HCT116 (cell line): Measurements from ENCODE around the gene GFI1. TPM values are rescaled to one million over a fixed set of nuclear protein-coding genes. Genes with fewer than 3 reads are reported as not detected.

ENCODE experiments used
- ATAC-seq: fragments of 200-7000 bp; cut with Tn5 transposase; 2 replicates; pipeline ENCODE4 v1.9.1; 2020; ENCODE audit warnings: mild to moderate bottlenecking, moderate library complexity
- BruUV-seq: library from RNA; stranded (reverse); fragments of 400-500 nt; replicated peaks from 2 replicates; lab custom pipeline; 2021; lab: Mats Ljungman, UMichigan
- CTCF ChIA-PET: fragments of 300-600 bp; sonication (Branson Sonifier 250); formaldehyde crosslinking; loops from one replicate; lab custom pipeline; 2021; ENCODE audit warnings: antibody characterized with exemption; lab: Charles Lee
- POLR2A ChIA-PET: fragments of 300-600, 350-600 bp; sonication (Branson Sonifier 250); formaldehyde crosslinking; loops from one replicate; lab custom pipeline; 2021; ENCODE audit warnings: antibody characterized with exemption; lab: Charles Lee
- RAD21 ChIA-PET, 2 experiments: fragments of 300-600 bp; sonication (Branson Sonifier 250); formaldehyde crosslinking; loops; one replicate each; lab custom pipeline; 2023; ENCODE audit warnings: low total read pairs in 2 of 2; ENCODE audit not compliant: uncharacterized antibody in 2 of 2, unreplicated experiment in 2 of 2, low non-redundant PET in 1 of 2; lab: Charles Lee
- DNase-seq: peaks from one replicate; pipeline ENCODE4 v3.0.0-alpha.2; 2010; ENCODE audit warnings: low read depth, low spot score
- H2AFZ ChIP-seq: fragments of 200-600 bp; shearing (Covaris generic), sonication (generic); 2 replicates; pipeline ENCODE4 v1.6.1; 2017; ENCODE audit warnings: low read depth, mixed run types, mixed read lengths, antibody characterized with exemption, low read length; ENCODE audit not compliant: poor library complexity, severe bottlenecking
- H3K27ac ChIP-seq: 2 replicates; pipeline ENCODE4 v1.5.1; 2012; ENCODE audit warnings: low read depth, low read length
- H3K27me3 ChIP-seq: fragments of 200-600 bp; sonication (generic); 2 replicates; pipeline ENCODE4 v1.6.1; 2016; ENCODE audit warnings: mixed run types, low read length, mixed read lengths; ENCODE audit not compliant: insufficient read depth
- H3K36me3 ChIP-seq, 2 experiments: fragments of 200-500 bp in 1 of 2; fragments of 200-600 bp in 1 of 2; sonication (Bioruptor generic) in 1 of 2; sonication (generic) in 1 of 2; 2 replicates each; pipeline versions ENCODE4 v1.5.1 to v1.6.1; 2014 to 2016; ENCODE audit warnings: low read length in 2 of 2, inconsistent platforms in 1 of 2, mixed read lengths in 1 of 2, mixed run types in 1 of 2; ENCODE audit not compliant: insufficient read depth in 2 of 2, control insufficient read depth in 1 of 2
- H3K4me1 ChIP-seq, 2 experiments: fragments of 200-600 bp in 1 of 2; sonication (generic) in 1 of 2; 2 replicates each; pipeline versions ENCODE4 v1.5.1 to v1.6.1; 2012 to 2017; ENCODE audit warnings: low read length in 2 of 2, inconsistent platforms in 1 of 2, mild to moderate bottlenecking in 1 of 2, mixed read lengths in 1 of 2, mixed run types in 1 of 2, moderate library complexity in 1 of 2; ENCODE audit not compliant: insufficient read depth in 2 of 2, control insufficient read depth in 1 of 2
- H3K4me2 ChIP-seq: fragments of 200-600 bp; sonication (generic); 2 replicates; pipeline ENCODE4 v1.6.1; 2017; ENCODE audit warnings: mixed run types, low read length, mixed read lengths
- H3K4me3 ChIP-seq, 2 experiments: fragments of 200-600 bp in 1 of 2; sonication (generic) in 1 of 2; replicated peaks in 1 of 2; 2 replicates each; pipeline ENCODE4 v1.5.1; 2011 to 2016; ENCODE audit warnings: low read length in 2 of 2, control low read depth in 1 of 2, low read depth in 1 of 2, mild to moderate bottlenecking in 1 of 2, mixed read lengths in 1 of 2, mixed run types in 1 of 2
- H3K79me2 ChIP-seq: fragments of 200-600 bp; sonication (generic); 2 replicates; pipeline ENCODE4 v1.6.1; 2017; ENCODE audit warnings: mild to moderate bottlenecking, mixed run types, low read length, moderate library complexity, mixed read lengths; ENCODE audit not compliant: insufficient read depth
- H3K9ac ChIP-seq: fragments of 200-600 bp; sonication (generic); 2 replicates; pipeline ENCODE4 v1.6.1; 2016; ENCODE audit warnings: low read length, mixed read lengths
- H3K9me2 ChIP-seq: fragments of 200-600 bp; sonication (generic), shearing (Covaris generic); 2 replicates; pipeline ENCODE4 v1.6.1; 2017; ENCODE audit warnings: mixed run types, mild to moderate bottlenecking, moderate library complexity; ENCODE audit not compliant: insufficient read depth
- H3K9me3 ChIP-seq, 2 experiments: fragments of 200-500 bp in 1 of 2; fragments of 200-600 bp in 1 of 2; sonication (Bioruptor generic) in 1 of 2; sonication (generic) in 1 of 2; 2 replicates each; pipeline ENCODE4 v1.6.1; 2014 to 2017; ENCODE audit warnings: low read length in 2 of 2, mixed read lengths in 2 of 2, inconsistent platforms in 1 of 2, low read depth in 1 of 2, mild to moderate bottlenecking in 1 of 2, mixed run types in 1 of 2, moderate library complexity in 1 of 2; ENCODE audit not compliant: control insufficient read depth in 1 of 2, insufficient read depth in 1 of 2
- H4K20me1 ChIP-seq: fragments of 200-600 bp; sonication (generic), shearing (Covaris generic); 2 replicates; pipeline ENCODE4 v1.6.1; 2017; ENCODE audit warnings: mixed run types, mild to moderate bottlenecking, moderate library complexity; ENCODE audit not compliant: insufficient read depth
- CEBPB ChIP-seq: IDR thresholded peaks from 2 replicates; pipeline ENCODE4 v1.6.1; 2012; ENCODE audit warnings: low read depth
- CTCF ChIP-seq, 3 experiments: fragments of 200-600 bp in 1 of 3; sonication (generic) in 1 of 3; IDR thresholded peaks in 2 of 3; conservative IDR thresholded peaks in 1 of 3; 2 replicates each; pipeline ENCODE4 v1.5.1; 2012 to 2017; ENCODE audit warnings: low read depth in 2 of 3, low read length in 2 of 3, antibody characterized with exemption in 1 of 3, borderline replicate concordance in 1 of 3, control low read depth in 1 of 3, mild to moderate bottlenecking in 1 of 3, mixed read lengths in 1 of 3, mixed run types in 1 of 3, moderate library complexity in 1 of 3; ENCODE audit not compliant: insufficient read depth in 1 of 3
- EGR1 ChIP-seq: IDR thresholded peaks from 2 replicates; pipeline ENCODE4 v1.6.1; 2012; ENCODE audit warnings: low read depth
- ELF1 ChIP-seq: IDR thresholded peaks from 2 replicates; pipeline ENCODE4 v1.6.1; 2012; ENCODE audit warnings: low read depth, borderline replicate concordance
- EZH2phosphoT487 ChIP-seq: fragments of 200-600 bp; IDR thresholded peaks from 2 replicates; pipeline ENCODE4 v1.6.1; 2018; ENCODE audit warnings: antibody characterized with exemption, borderline replicate concordance
- FOSL1 ChIP-seq: IDR thresholded peaks from 2 replicates; pipeline ENCODE4 v1.6.1; 2012; ENCODE audit warnings: low read depth
- JUND ChIP-seq: IDR thresholded peaks from 2 replicates; pipeline ENCODE4 v1.6.1; 2012
- POLR2A ChIP-seq: IDR thresholded peaks from 2 replicates; pipeline ENCODE4 v1.7.0; 2011; ENCODE audit warnings: borderline replicate concordance; ENCODE audit not compliant: insufficient read depth, insufficient read length; ENCODE audit errors: extremely low read depth
- POLR2AphosphoS5 ChIP-seq: IDR thresholded peaks from 2 replicates; pipeline ENCODE4 v1.6.1; 2011; ENCODE audit warnings: mild to moderate bottlenecking, low read depth, low read length, moderate library complexity
- RAD21 ChIP-seq: IDR thresholded peaks from 2 replicates; pipeline ENCODE4 v1.6.1; 2012; ENCODE audit warnings: low read depth, mild to moderate bottlenecking
- SIN3A ChIP-seq: IDR thresholded peaks from 2 replicates; pipeline ENCODE4 v1.6.1; 2012; ENCODE audit warnings: low read depth
- SP1 ChIP-seq: IDR thresholded peaks from 2 replicates; pipeline ENCODE4 v1.6.1; 2012; ENCODE audit warnings: low read depth
- SRF ChIP-seq: IDR thresholded peaks from 2 replicates; pipeline ENCODE4 v1.6.1; 2012; ENCODE audit warnings: low read depth
- TCF7L2 ChIP-seq: IDR thresholded peaks from 2 replicates; pipeline ENCODE4 v1.7.0; 2011; ENCODE audit warnings: borderline replicate concordance, inconsistent platforms; ENCODE audit not compliant: insufficient read depth, insufficient read length; ENCODE audit errors: extremely low read depth
- ZNF274 ChIP-seq: fragments of 200-500 bp; sonication (Bioruptor generic); IDR thresholded peaks from 2 replicates; pipeline ENCODE4 v1.6.1; 2014; ENCODE audit warnings: mild to moderate bottlenecking, low read depth, low read length, inconsistent platforms
- intact Hi-C: fragments of 100-400 bp; cut with micrococcal nuclease; formaldehyde crosslinking; loops from 2 replicates; pipeline ENCODE4 v1.10.0; 2022
- total RNA-seq: library from RNA; stranded (reverse); gene quantifications from one replicate; pipeline ENCODE4 v1.2.1, GENCODE V29; 2021; ENCODE audit not compliant: unreplicated experiment
- TF ChIP-seq, protein P1 (sequence below): IDR thresholded peaks from 2 replicates; pipeline ENCODE4 v1.6.1; 2012; ENCODE audit warnings: low read depth

Gene GFI1
- total RNA-seq, 1 experiment from 2014 or later = 8.1 TPM

GRCh38 chr1:92475029-92475428 lies 11.7 kb downstream of the GFI1 start:
- no peak for DNase-seq
- no peaks in the 10 kb centered on the region for H3K4me1 ChIP-seq
- H4K20me1 ChIP-seq = no peaks in the 10 kb centered on the region
- no peaks in the 10 kb centered on the region for H3K27me3 ChIP-seq
- intact Hi-C loops = no loop called here
- no peak overlapping the region for H3K4me3 ChIP-seq
- ATAC-seq = no peak
- H3K9me3 ChIP-seq = no peaks in the 10 kb centered on the region
- H3K9me2 ChIP-seq = no peaks in the 10 kb centered on the region
- TF ChIP-seq CEBPB = no peak
- TF ChIP-seq TCF7L2 = no peak
- TF ChIP-seq ZNF274 = no peak
- TF ChIP-seq SP1 = no peak
- TF ChIP-seq EGR1 = no peak
- TF ChIP-seq POLR2AphosphoS5 = no peak
- TF ChIP-seq FOSL1 = no peak
- no peak overlapping the region for H2AFZ ChIP-seq
- H3K27ac ChIP-seq = no peak overlapping the region
- no peaks in the 10 kb centered on the region for H3K79me2 ChIP-seq
- no peak overlapping the region for H3K9ac ChIP-seq
- H3K4me2 ChIP-seq = no peak overlapping the region
- no TSS peak for BruUV-seq
- ChIA-PET POLR2A (no interaction called here), CTCF (interaction anchor here (1.5 kb wide), 1 partner anchor 10 kb away, joined by 3 read pairs; no protein-coding TSS in a partner anchor), RAD21 (no interaction called here)
- no peaks in the 10 kb centered on the region for H3K36me3 ChIP-seq

DNA sequence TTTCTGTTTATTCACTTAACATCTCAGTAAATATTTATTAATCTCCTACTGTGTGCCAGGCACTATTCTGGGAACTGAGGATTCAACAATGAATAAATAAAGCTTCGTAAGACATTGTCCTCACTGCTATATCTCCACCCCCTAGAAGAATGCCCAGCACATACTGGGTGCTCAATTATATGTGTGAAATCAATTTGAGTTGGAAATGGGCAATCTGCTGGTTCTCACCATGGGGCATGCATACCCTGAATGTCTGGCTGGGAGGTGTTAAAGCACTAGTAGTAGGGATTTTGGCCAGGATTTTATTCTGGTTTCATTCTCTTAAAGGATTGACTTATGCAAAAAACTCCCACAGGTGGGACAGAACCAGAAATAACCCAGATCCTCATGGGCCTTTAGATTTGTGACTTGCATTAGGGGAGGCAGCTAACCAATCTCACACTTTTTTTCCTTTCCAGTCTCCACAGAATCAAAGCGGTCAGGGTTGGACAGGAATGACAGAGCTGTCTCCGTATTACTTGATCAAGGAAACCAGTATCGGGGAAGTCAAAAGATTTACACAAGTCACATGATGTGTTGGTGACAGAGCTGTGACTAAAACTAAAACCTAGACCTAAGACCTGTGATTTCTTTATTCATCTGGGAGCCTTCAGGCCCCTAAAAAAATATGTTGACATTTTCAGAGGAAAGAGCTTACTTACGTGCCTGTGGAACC lies 12.8 kb downstream of the GFI1 start:
- Histone ChIP-seq H3K27me3 (no peaks in the 10 kb centered on the region), H3K4me2 (no peak overlapping the region), H3K27ac (no peak overlapping the region), H3K9ac (no peak overlapping the region), H3K79me2 (no peaks in the 10 kb centered on the region), H2AFZ (no peak overlapping the region), H4K20me1 (no peaks in the 10 kb centered on the region), H3K9me2 (no peaks in the 10 kb centered on the region), H3K36me3 (no peaks in the 10 kb centered on the region), H3K9me3 (no peaks in the 10 kb centered on the region), H3K4me3 (no peak overlapping the region), H3K4me1 (no peaks in the 10 kb centered on the region)
- ChIA-PET CTCF (interaction anchor here (1.5 to 2.0 kb wide), 2 partner anchors 11 kb away, joined by 3 to 5 read pairs; no protein-coding TSS in a partner anchor), POLR2A (no interaction called here), RAD21 (no interaction called here)
- ATAC-seq (no peak), DNase-seq (no peak)
- no TSS peak for BruUV-seq
- intact Hi-C loops = no loop called here
- no peak for TF ChIP-seq FOSL1
- TF ChIP-seq POLR2A = no peak
- TF ChIP-seq CTCF (IDR thresholded peaks at IDR 0.05 in 2 of 3, conservative IDR thresholded peaks at IDR 0.05 in 1 of 3; ENCODE audit: borderline replicate concordance in 1 of 3, insufficient read depth in 1 of 3, low read depth in 2 of 3, low read length in 2 of 3) = no peak
- TF ChIP-seq TCF7L2 = no peak
- TF ChIP-seq RAD21 = no peak
- TF ChIP-seq SIN3A = no peak
- no peak for TF ChIP-seq JUND
- TF ChIP-seq EZH2phosphoT487 = no peak
- TF ChIP-seq ELF1 = no peak
- no peak for TF ChIP-seq ZNF274
- TF ChIP-seq, protein P1, sequence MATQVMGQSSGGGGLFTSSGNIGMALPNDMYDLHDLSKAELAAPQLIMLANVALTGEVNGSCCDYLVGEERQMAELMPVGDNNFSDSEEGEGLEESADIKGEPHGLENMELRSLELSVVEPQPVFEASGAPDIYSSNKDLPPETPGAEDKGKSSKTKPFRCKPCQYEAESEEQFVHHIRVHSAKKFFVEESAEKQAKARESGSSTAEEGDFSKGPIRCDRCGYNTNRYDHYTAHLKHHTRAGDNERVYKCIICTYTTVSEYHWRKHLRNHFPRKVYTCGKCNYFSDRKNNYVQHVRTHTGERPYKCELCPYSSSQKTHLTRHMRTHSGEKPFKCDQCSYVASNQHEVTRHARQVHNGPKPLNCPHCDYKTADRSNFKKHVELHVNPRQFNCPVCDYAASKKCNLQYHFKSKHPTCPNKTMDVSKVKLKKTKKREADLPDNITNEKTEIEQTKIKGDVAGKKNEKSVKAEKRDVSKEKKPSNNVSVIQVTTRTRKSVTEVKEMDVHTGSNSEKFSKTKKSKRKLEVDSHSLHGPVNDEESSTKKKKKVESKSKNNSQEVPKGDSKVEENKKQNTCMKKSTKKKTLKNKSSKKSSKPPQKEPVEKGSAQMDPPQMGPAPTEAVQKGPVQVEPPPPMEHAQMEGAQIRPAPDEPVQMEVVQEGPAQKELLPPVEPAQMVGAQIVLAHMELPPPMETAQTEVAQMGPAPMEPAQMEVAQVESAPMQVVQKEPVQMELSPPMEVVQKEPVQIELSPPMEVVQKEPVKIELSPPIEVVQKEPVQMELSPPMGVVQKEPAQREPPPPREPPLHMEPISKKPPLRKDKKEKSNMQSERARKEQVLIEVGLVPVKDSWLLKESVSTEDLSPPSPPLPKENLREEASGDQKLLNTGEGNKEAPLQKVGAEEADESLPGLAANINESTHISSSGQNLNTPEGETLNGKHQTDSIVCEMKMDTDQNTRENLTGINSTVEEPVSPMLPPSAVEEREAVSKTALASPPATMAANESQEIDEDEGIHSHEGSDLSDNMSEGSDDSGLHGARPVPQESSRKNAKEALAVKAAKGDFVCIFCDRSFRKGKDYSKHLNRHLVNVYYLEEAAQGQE = no peak
- TF ChIP-seq SRF = no peak
